WTC11 (cell line): Measurements from ENCODE around the gene LGSN. TPM values are rescaled to one million over a fixed set of nuclear protein-coding genes. Genes with fewer than 3 reads are reported as not detected.

ENCODE experiments used
- ATAC-seq: fragments of 200-7000 bp; cut with Tn5 transposase; 2 replicates; pipeline ENCODE4 v1.10.0; 2021; ENCODE audit warnings: mild to moderate bottlenecking, moderate library complexity
- CTCF ChIA-PET: fragments of 300-600 bp; sonication (Branson Sonifier 250); formaldehyde crosslinking; loops from one replicate; lab custom pipeline; 2021; ENCODE audit warnings: antibody characterized with exemption; lab: Charles Lee
- POLR2A ChIA-PET: fragments of 350-600 bp; sonication (Branson Sonifier 250); formaldehyde crosslinking; loops from one replicate; lab custom pipeline; 2021; ENCODE audit warnings: antibody characterized with exemption; lab: Charles Lee
- DNase-seq: peaks from one replicate; pipeline ENCODE4 v3.0.0; 2021; ENCODE audit warnings: low spot score
- H3K27ac Mint-ChIP-seq: 2 replicates; pipeline ENCODE4 v1.8.0; 2021; ENCODE audit warnings: mixed read lengths
- H3K27me3 Mint-ChIP-seq: 2 replicates; pipeline ENCODE4 v1.8.0; 2021; ENCODE audit warnings: low read depth, mild to moderate bottlenecking, moderate library complexity, mixed read lengths
- H3K36me3 Mint-ChIP-seq: 2 replicates; pipeline ENCODE4 v1.8.0; 2021; ENCODE audit warnings: mixed read lengths
- H3K4me1 Mint-ChIP-seq: 2 replicates; pipeline ENCODE4 v1.8.0; 2022; ENCODE audit warnings: mixed read lengths
- H3K4me3 Mint-ChIP-seq: 2 replicates; pipeline ENCODE4 v1.8.0; 2021; ENCODE audit warnings: mild to moderate bottlenecking, moderate library complexity, mixed read lengths
- H3K9me3 Mint-ChIP-seq: 2 replicates; pipeline ENCODE4 v1.8.0; 2021; ENCODE audit warnings: mixed read lengths
- ATF1 ChIP-seq: sonication (generic); formaldehyde crosslinking; IDR thresholded peaks from 2 replicates; pipeline ENCODE4 v1.8.1; 2023; ENCODE audit warnings: mild to moderate bottlenecking, moderate library complexity, missing genetic modification reagents
- CBFB ChIP-seq: sonication (generic); formaldehyde crosslinking; IDR thresholded peaks from 2 replicates; pipeline ENCODE4 v1.8.1; 2022; ENCODE audit warnings: mild to moderate bottlenecking, low read depth, missing genetic modification reagents
- ELF4 ChIP-seq: sonication (generic); formaldehyde crosslinking; IDR thresholded peaks from 2 replicates; pipeline ENCODE4 v1.8.1; 2022; ENCODE audit warnings: low read depth, mild to moderate bottlenecking, moderate library complexity, missing genetic modification reagents
- EMX1 ChIP-seq: fragments of 250-450 bp; sonication (Bioruptor Pico); IDR thresholded peaks from 2 replicates; pipeline ENCODE4 v1.8.0; 2021; ENCODE audit warnings: mild to moderate bottlenecking
- GRHL2 ChIP-seq: fragments of 250-450 bp; sonication (Bioruptor Pico); IDR thresholded peaks from 2 replicates; pipeline ENCODE4 v1.8.0; 2022; ENCODE audit warnings: mild to moderate bottlenecking, moderate library complexity; ENCODE audit not compliant: insufficient replicate concordance, severe bottlenecking
- NFYB ChIP-seq: sonication (generic); formaldehyde crosslinking; conservative IDR thresholded peaks from 2 replicates; pipeline ENCODE4 v1.8.0; 2022; ENCODE audit warnings: low read depth, missing genetic modification reagents
- NR1H2 ChIP-seq: sonication (generic); formaldehyde crosslinking; IDR thresholded peaks from 2 replicates; pipeline ENCODE4 v1.9.0; 2021; ENCODE audit warnings: mild to moderate bottlenecking, moderate library complexity, missing genetic modification reagents
- PRRX2 ChIP-seq: fragments of 250-450 bp; sonication (Bioruptor Pico); IDR thresholded peaks from 2 replicates; pipeline ENCODE4 v1.8.0; 2021; ENCODE audit warnings: mild to moderate bottlenecking
- RORB ChIP-seq: fragments of 250-450 bp; sonication (Bioruptor Pico); IDR thresholded peaks from 2 replicates; pipeline ENCODE4 v1.9.0; 2021; ENCODE audit warnings: mild to moderate bottlenecking
- TEAD4 ChIP-seq: sonication (generic); formaldehyde crosslinking; IDR thresholded peaks from 2 replicates; pipeline ENCODE4 v1.8.0; 2022; ENCODE audit warnings: mild to moderate bottlenecking, missing genetic modification reagents
- total RNA-seq: library from RNA; stranded (reverse); gene quantifications from 3 replicates; pipeline ENCODE4 v1.2.3, GENCODE V29; 2021
- TF ChIP-seq, protein P1 (sequence below): fragments of 250-450 bp; sonication (Bioruptor Pico); IDR thresholded peaks from 2 replicates; pipeline ENCODE4 v1.9.0; 2021; ENCODE audit warnings: mild to moderate bottlenecking
- TF ChIP-seq, protein P2 (sequence below): sonication (generic); formaldehyde crosslinking; IDR thresholded peaks from 2 replicates; pipeline ENCODE4 v1.8.1; 2022; ENCODE audit warnings: low read depth, missing genetic modification reagents, borderline replicate concordance
- TF ChIP-seq, protein P3 (sequence below): sonication (generic); formaldehyde crosslinking; conservative IDR thresholded peaks from 2 replicates; pipeline ENCODE4 v1.8.1; 2022; ENCODE audit warnings: mild to moderate bottlenecking, missing genetic modification reagents
- TF ChIP-seq, protein P4 (sequence below): sonication (generic); formaldehyde crosslinking; IDR thresholded peaks from 2 replicates; pipeline ENCODE4 v1.8.1; 2023; ENCODE audit warnings: mild to moderate bottlenecking, missing genetic modification reagents, borderline replicate concordance
- TF ChIP-seq, protein P5 (sequence below): sonication (generic); formaldehyde crosslinking; IDR thresholded peaks from 2 replicates; pipeline ENCODE4 v1.8.1; 2022; ENCODE audit warnings: mild to moderate bottlenecking, moderate library complexity, missing genetic modification reagents
- TF ChIP-seq, protein P6 (sequence below): fragments of 200-600 bp; IDR thresholded peaks from 2 replicates; pipeline ENCODE4 v1.8.0; 2022; ENCODE audit warnings: antibody characterized with exemption
- TF ChIP-seq, protein P7 (sequence below): sonication (generic); formaldehyde crosslinking; IDR thresholded peaks from 2 replicates; pipeline ENCODE4 v1.8.1; 2022; ENCODE audit warnings: mild to moderate bottlenecking, missing genetic modification reagents, moderate library complexity, borderline replicate concordance

Gene LGSN
- total RNA-seq, 1 experiment from 2014 or later = 0.35 TPM

DNA sequence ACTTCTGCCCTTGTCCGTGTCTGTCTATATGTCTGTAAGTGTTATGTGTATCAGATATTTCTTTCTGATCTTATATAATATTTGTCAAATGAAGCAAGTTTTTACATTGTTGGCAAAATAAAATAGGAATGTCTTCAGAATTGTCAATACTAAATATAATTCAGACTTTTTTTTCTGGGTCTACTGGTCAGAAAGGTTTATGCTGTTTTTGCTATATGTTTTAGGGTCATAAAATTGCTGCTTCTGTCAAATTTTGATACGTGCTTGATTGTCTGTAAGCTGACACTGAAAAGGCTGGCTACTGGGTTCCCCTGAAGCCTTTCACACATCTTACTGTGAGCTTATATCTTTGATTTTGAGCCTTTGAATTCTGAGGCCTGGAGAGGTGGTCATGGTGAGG lies 20.1 kb downstream of the LGSN start:
- peaks cover 17% of the 10 kb centered on the region for H3K9me3 Mint-ChIP-seq
- CTCF ChIA-PET = no interaction called here
- POLR2A ChIA-PET = no interaction called here
- DNase-seq (no peak), ATAC-seq (no peak)
- TF ChIP-seq, protein P1, sequence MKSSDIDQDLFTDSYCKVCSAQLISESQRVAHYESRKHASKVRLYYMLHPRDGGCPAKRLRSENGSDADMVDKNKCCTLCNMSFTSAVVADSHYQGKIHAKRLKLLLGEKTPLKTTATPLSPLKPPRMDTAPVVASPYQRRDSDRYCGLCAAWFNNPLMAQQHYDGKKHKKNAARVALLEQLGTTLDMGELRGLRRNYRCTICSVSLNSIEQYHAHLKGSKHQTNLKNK (CRISPR knock-in tag) = no peak
- TF ChIP-seq CBFB (CRISPR knock-in tag) = no peak
- TF ChIP-seq, protein P2, sequence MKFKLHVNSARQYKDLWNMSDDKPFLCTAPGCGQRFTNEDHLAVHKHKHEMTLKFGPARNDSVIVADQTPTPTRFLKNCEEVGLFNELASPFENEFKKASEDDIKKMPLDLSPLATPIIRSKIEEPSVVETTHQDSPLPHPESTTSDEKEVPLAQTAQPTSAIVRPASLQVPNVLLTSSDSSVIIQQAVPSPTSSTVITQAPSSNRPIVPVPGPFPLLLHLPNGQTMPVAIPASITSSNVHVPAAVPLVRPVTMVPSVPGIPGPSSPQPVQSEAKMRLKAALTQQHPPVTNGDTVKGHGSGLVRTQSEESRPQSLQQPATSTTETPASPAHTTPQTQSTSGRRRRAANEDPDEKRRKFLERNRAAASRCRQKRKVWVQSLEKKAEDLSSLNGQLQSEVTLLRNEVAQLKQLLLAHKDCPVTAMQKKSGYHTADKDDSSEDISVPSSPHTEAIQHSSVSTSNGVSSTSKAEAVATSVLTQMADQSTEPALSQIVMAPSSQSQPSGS (CRISPR knock-in tag) = no peak
- no peak for TF ChIP-seq ATF1 (CRISPR knock-in tag)
- TF ChIP-seq NFYB (CRISPR knock-in tag) = no peak
- no peak for TF ChIP-seq NR1H2 (CRISPR knock-in tag)
- TF ChIP-seq TEAD4 = no peak
- no peak for TF ChIP-seq ELF4 (CRISPR knock-in tag)
- TF ChIP-seq, protein P3, sequence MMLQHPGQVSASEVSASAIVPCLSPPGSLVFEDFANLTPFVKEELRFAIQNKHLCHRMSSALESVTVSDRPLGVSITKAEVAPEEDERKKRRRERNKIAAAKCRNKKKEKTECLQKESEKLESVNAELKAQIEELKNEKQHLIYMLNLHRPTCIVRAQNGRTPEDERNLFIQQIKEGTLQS (CRISPR knock-in tag) = no peak
- no peak for TF ChIP-seq EMX1 (CRISPR knock-in tag)
- TF ChIP-seq, protein P4, sequence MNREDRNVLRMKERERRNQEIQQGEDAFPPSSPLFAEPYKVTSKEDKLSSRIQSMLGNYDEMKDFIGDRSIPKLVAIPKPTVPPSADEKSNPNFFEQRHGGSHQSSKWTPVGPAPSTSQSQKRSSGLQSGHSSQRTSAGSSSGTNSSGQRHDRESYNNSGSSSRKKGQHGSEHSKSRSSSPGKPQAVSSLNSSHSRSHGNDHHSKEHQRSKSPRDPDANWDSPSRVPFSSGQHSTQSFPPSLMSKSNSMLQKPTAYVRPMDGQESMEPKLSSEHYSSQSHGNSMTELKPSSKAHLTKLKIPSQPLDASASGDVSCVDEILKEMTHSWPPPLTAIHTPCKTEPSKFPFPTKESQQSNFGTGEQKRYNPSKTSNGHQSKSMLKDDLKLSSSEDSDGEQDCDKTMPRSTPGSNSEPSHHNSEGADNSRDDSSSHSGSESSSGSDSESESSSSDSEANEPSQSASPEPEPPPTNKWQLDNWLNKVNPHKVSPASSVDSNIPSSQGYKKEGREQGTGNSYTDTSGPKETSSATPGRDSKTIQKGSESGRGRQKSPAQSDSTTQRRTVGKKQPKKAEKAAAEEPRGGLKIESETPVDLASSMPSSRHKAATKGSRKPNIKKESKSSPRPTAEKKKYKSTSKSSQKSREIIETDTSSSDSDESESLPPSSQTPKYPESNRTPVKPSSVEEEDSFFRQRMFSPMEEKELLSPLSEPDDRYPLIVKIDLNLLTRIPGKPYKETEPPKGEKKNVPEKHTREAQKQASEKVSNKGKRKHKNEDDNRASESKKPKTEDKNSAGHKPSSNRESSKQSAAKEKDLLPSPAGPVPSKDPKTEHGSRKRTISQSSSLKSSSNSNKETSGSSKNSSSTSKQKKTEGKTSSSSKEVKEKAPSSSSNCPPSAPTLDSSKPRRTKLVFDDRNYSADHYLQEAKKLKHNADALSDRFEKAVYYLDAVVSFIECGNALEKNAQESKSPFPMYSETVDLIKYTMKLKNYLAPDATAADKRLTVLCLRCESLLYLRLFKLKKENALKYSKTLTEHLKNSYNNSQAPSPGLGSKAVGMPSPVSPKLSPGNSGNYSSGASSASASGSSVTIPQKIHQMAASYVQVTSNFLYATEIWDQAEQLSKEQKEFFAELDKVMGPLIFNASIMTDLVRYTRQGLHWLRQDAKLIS = no peak
- TF ChIP-seq, protein P5, sequence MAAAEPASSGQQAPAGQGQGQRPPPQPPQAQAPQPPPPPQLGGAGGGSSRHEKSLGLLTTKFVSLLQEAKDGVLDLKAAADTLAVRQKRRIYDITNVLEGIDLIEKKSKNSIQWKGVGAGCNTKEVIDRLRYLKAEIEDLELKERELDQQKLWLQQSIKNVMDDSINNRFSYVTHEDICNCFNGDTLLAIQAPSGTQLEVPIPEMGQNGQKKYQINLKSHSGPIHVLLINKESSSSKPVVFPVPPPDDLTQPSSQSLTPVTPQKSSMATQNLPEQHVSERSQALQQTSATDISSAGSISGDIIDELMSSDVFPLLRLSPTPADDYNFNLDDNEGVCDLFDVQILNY (CRISPR knock-in tag) = no peak
- TF ChIP-seq, protein P6, sequence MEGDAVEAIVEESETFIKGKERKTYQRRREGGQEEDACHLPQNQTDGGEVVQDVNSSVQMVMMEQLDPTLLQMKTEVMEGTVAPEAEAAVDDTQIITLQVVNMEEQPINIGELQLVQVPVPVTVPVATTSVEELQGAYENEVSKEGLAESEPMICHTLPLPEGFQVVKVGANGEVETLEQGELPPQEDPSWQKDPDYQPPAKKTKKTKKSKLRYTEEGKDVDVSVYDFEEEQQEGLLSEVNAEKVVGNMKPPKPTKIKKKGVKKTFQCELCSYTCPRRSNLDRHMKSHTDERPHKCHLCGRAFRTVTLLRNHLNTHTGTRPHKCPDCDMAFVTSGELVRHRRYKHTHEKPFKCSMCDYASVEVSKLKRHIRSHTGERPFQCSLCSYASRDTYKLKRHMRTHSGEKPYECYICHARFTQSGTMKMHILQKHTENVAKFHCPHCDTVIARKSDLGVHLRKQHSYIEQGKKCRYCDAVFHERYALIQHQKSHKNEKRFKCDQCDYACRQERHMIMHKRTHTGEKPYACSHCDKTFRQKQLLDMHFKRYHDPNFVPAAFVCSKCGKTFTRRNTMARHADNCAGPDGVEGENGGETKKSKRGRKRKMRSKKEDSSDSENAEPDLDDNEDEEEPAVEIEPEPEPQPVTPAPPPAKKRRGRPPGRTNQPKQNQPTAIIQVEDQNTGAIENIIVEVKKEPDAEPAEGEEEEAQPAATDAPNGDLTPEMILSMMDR = no peak
- TF ChIP-seq GRHL2 = no peak
- TF ChIP-seq PRRX2 (CRISPR knock-in tag) = no peak
- TF ChIP-seq, protein P7, sequence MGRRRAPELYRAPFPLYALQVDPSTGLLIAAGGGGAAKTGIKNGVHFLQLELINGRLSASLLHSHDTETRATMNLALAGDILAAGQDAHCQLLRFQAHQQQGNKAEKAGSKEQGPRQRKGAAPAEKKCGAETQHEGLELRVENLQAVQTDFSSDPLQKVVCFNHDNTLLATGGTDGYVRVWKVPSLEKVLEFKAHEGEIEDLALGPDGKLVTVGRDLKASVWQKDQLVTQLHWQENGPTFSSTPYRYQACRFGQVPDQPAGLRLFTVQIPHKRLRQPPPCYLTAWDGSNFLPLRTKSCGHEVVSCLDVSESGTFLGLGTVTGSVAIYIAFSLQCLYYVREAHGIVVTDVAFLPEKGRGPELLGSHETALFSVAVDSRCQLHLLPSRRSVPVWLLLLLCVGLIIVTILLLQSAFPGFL (CRISPR knock-in tag) = no peak
- no peak for TF ChIP-seq RORB (CRISPR knock-in tag)
- H3K36me3 Mint-ChIP-seq = peaks cover 4% of the 10 kb centered on the region; the same call in 1 of the 2 replicates
- H3K27ac Mint-ChIP-seq = no peak overlapping the region
- peaks cover 9% of the 10 kb centered on the region for H3K4me1 Mint-ChIP-seq
- no peaks in the 10 kb centered on the region; the same call in 1 of the 2 replicates for H3K27me3 Mint-ChIP-seq
- no peak overlapping the region for H3K4me3 Mint-ChIP-seq
